Peyer's patch (tissue), 4 donors: ENCODE results near the gene ZCCHC10. TPM values are rescaled to one million over a fixed set of nuclear protein-coding genes. Genes with fewer than 3 reads are reported as not detected.
"Not testable (repeated sequence)": the region's sequence is repeated elsewhere in the genome, so short reads cannot be mapped to it uniquely, and the experiment has no call there.

Experiments
- DNase-seq, 3 donors: peaks; one replicate each; pipeline ENCODE4 v3.0.0-alpha.2; 2017 to 2019
- H3K27ac ChIP-seq, 4 donors: fragments of 200-600 bp; sonication (generic); one replicate each; pipeline ENCODE4 v1.5.1; 2016 to 2019
- H3K27me3 ChIP-seq, 2 donors: fragments of 200-600 bp; sonication (generic); one replicate each; pipeline ENCODE4 v1.5.1; 2019
- H3K36me3 ChIP-seq, 3 donors: fragments of 200-600 bp; sonication (generic); one replicate each; pipeline ENCODE4 v1.5.1; 2016 to 2019
- H3K4me1 ChIP-seq, 4 donors: fragments of 200-600 bp; sonication (generic); one replicate each; pipeline ENCODE4 v1.5.1; 2016 to 2019
- H3K4me3 ChIP-seq, 4 donors: fragments of 200-600 bp; sonication (generic); 1 replicate in 3 of 4; 2 replicates in 1 of 4; pipeline ENCODE4 v1.5.1; 2016 to 2019; ENCODE audit warnings: mild to moderate bottlenecking in 1 of 4
- H3K9me3 ChIP-seq, 4 donors: fragments of 200-600 bp; sonication (generic); one replicate each; pipeline ENCODE4 v1.5.1; 2016 to 2019; ENCODE audit warnings: mild to moderate bottlenecking in 1 of 4
- POLR2A ChIP-seq, 2 donors: fragments of 450-650 bp; IDR thresholded peaks; one replicate each; pipeline ENCODE4 v1.5.1; 2017; ENCODE audit warnings: antibody characterized with exemption in 2 of 2, mild to moderate bottlenecking in 2 of 2, moderate library complexity in 2 of 2
- total RNA-seq, 4 donors: library from RNA; depleted of rRNA; stranded (reverse); fragments of >200 nt; gene quantifications; one replicate each; pipeline ENCODE4 v1.1.0, GENCODE V29; 2016
- TF ChIP-seq, protein P1 (sequence below), 6 experiments: fragments of 450-650 bp in 4 of 6; fragments of 200-600 bp in 2 of 6; sonication (generic) in 1 of 6; IDR thresholded peaks; one replicate each; pipeline ENCODE4 v1.5.1; 2017 to 2019; ENCODE audit warnings: antibody characterized with exemption in 6 of 6, mild to moderate bottlenecking in 3 of 6, moderate library complexity in 1 of 6

The ZCCHC10 gene
- total RNA-seq, 4 donors from 2014 or later = 8.3 to 22.0 (median 21.7) TPM

- peak overlapping the region; percentile 90 to 97 (median 92) for H3K27ac ChIP-seq
- no peaks in the 10 kb centered on the region for H3K9me3 ChIP-seq
- peak overlapping the region; percentile 66 to 97 (median 83) for H3K4me3 ChIP-seq
- DNase-seq = no peak
- H3K27me3 ChIP-seq = no peaks in the 10 kb centered on the region
- TF ChIP-seq, protein P1, sequence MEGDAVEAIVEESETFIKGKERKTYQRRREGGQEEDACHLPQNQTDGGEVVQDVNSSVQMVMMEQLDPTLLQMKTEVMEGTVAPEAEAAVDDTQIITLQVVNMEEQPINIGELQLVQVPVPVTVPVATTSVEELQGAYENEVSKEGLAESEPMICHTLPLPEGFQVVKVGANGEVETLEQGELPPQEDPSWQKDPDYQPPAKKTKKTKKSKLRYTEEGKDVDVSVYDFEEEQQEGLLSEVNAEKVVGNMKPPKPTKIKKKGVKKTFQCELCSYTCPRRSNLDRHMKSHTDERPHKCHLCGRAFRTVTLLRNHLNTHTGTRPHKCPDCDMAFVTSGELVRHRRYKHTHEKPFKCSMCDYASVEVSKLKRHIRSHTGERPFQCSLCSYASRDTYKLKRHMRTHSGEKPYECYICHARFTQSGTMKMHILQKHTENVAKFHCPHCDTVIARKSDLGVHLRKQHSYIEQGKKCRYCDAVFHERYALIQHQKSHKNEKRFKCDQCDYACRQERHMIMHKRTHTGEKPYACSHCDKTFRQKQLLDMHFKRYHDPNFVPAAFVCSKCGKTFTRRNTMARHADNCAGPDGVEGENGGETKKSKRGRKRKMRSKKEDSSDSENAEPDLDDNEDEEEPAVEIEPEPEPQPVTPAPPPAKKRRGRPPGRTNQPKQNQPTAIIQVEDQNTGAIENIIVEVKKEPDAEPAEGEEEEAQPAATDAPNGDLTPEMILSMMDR (IDR thresholded peaks at IDR 0.05) = no peak
- no peak for TF ChIP-seq POLR2A (IDR thresholded peaks at IDR 0.05)
- peaks cover 0 to 9% (median 0%) of the 10 kb centered on the region in 3 donors for H3K36me3 ChIP-seq
- peaks cover 0 to 11% (median 0%) of the 10 kb centered on the region in 4 donors for H3K4me1 ChIP-seq
Measured at GRCh38 chr5:133026664-133027153, 360 bp upstream of the ZCCHC10 start.

GRCh38 chr5:133019471-133019870, 6.9 kb downstream of the ZCCHC10 start:
- H3K9me3 ChIP-seq, H3K27me3 ChIP-seq, H3K4me1 ChIP-seq, H3K27ac ChIP-seq, DNase-seq, H3K4me3 ChIP-seq: not testable (repeated sequence)
- peaks cover 0 to 25% (median 0%) of the 10 kb centered on the region in 3 donors for H3K36me3 ChIP-seq

DNA sequence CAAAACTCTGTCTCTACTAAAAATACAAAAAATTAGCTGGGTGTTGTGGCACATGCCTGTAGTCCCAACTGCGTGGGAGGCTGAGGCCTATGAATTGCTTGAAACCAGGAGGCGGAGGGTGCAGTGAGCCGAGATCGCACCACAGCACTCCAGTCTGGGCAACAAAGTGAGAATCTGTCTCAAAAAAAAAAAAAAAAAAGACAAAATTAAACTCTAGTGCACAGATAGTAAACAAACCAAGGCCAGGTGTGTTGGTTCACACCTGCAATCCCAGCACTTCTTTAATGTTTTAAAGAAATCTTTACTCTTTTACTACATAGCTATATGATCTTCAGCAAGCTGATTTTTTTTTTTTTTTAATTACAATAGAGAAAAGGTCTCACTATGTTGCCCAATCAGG, 8.4 kb downstream of the ZCCHC10 start:
- Histone ChIP-seq H3K4me1 (no peaks in the 10 kb centered on the region), H3K27me3 (no peaks in the 10 kb centered on the region), H3K27ac (no peak overlapping the region), H3K36me3 (peaks cover 0 to 25% (median 0%) of the 10 kb centered on the region in 3 donors), H3K4me3 (no peak overlapping the region), H3K9me3 (no peaks in the 10 kb centered on the region)
- TF ChIP-seq, protein P1 (IDR thresholded peaks at IDR 0.05) = no peak
- TF ChIP-seq POLR2A (IDR thresholded peaks at IDR 0.05) = no peak
- no peak for DNase-seq

GRCh38 chr5:133015466-133015865, 10.9 kb downstream of the ZCCHC10 start:
- Histone ChIP-seq H3K9me3 (no peaks in the 10 kb centered on the region), H3K27me3 (no peaks in the 10 kb centered on the region), H3K4me3 (no peak overlapping the region), H3K27ac (no peak overlapping the region), H3K4me1 (no peaks in the 10 kb centered on the region), H3K36me3 (peaks cover 0 to 8% (median 0%) of the 10 kb centered on the region in 3 donors)
- DNase-seq = no peak
- TF ChIP-seq, protein P1 (IDR thresholded peaks at IDR 0.05) = no peak
- TF ChIP-seq POLR2A (IDR thresholded peaks at IDR 0.05) = no peak

- not testable (repeated sequence) for DNase-seq, H3K27ac ChIP-seq, H3K4me3 ChIP-seq
Measured at GRCh38 chr5:133008455-133008854, 17.9 kb downstream of the ZCCHC10 start.

DNA sequence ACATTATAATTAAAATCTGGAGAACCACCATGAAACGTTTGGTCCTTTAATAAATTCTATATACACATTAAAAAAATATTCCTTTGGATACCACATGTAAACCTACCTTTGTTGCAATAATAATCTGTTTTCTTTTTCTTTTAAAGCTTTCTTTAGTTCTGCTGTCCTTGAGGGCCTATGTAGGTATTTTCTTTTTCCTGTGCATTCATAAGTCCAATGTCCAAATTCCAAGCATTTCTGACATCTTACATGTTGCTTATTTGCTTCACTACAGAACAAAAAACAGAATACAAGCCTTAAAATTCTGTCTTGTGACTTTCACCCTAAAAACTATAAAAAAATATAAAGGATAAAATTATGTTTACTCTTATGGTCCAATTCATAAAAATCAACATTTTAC, 19.7 kb downstream of the ZCCHC10 start:
- Histone ChIP-seq H3K36me3 (peaks cover 0 to 35% (median 0%) of the 10 kb centered on the region in 3 donors), H3K9me3 (no peaks in the 10 kb centered on the region), H3K4me3 (no peak overlapping the region), H3K4me1 (no peaks in the 10 kb centered on the region), H3K27me3 (no peaks in the 10 kb centered on the region), H3K27ac (no peak overlapping the region)
- TF ChIP-seq, protein P1 (IDR thresholded peaks at IDR 0.05) = no peak
- DNase-seq = no peak

More at GRCh38 chr5:133008455-133008854, 17.9 kb downstream of the ZCCHC10 start:
- not testable (repeated sequence) for H3K4me1 ChIP-seq, H3K27me3 ChIP-seq, H3K9me3 ChIP-seq
- H3K36me3 ChIP-seq = peaks cover 0 to 23% (median 0%) of the 10 kb centered on the region in 3 donors

GRCh38 chr5:132999246-132999645, 27.1 kb downstream of the ZCCHC10 start:
- Histone ChIP-seq H3K27ac (no peak overlapping the region), H3K4me1 (no peaks in the 10 kb centered on the region), H3K27me3 (no peaks in the 10 kb centered on the region), H3K36me3 (peaks cover 0 to 45% (median 0%) of the 10 kb centered on the region in 3 donors), H3K4me3 (no peak overlapping the region), H3K9me3 (no peaks in the 10 kb centered on the region)
- no peak for DNase-seq
- TF ChIP-seq POLR2A (IDR thresholded peaks at IDR 0.05) = no peak
- TF ChIP-seq, protein P1 (IDR thresholded peaks at IDR 0.05) = no peak
